COLO668 (cell line): ENCODE results near the gene SAMD8.

Experiments used
- DNase-seq: peaks from one replicate; lab custom pipeline; 2025; ENCODE audit not compliant: unreplicated experiment; lab: John Stamatoyannopoulos, UW

Gene SAMD8

GRCh38 chr10:75111365-75111906 is at the start of gene SAMD8:
SAMD8 (plus strand) TSS chr10:75111656; CDS start chr10:75150529, 38,873 bp downstream.
- peak; percentile 95 for DNase-seq

- no peak for DNase-seq
Measured at GRCh38 chr10:75061709-75062505, 49.5 kb upstream of the SAMD8 start.

GRCh38 chr10:75062506-75063299 is 48.8 kb upstream of the SAMD8 start:
- no peak for DNase-seq

- DNase-seq: no peak
Measured at GRCh38 chr10:75063461-75064230, 47.8 kb upstream of the SAMD8 start.

- DNase-seq: no peak
Measured at GRCh38 chr10:75065076-75065475, 46.4 kb upstream of the SAMD8 start.

GRCh38 chr10:75066271-75066670 is 45.2 kb upstream of the SAMD8 start:
- DNase-seq: no peak

GRCh38 chr10:75067272-75067671 is 44.2 kb upstream of the SAMD8 start:
- no peak for DNase-seq

GRCh38 chr10:75068523-75068922 is 42.9 kb upstream of the SAMD8 start:
- DNase-seq: no peak

GRCh38 chr10:75070476-75070875 is 41.0 kb upstream of the SAMD8 start:
- DNase-seq: no peak

- DNase-seq: peak; percentile 19
Measured at GRCh38 chr10:75070961-75071428, 40.5 kb upstream of the SAMD8 start.

GRCh38 chr10:75071756-75072155 is 39.7 kb upstream of the SAMD8 start:
- no peak for DNase-seq

GRCh38 chr10:75072727-75073126 is 38.7 kb upstream of the SAMD8 start:
- no peak for DNase-seq

GRCh38 chr10:75073442-75073841 is 38.0 kb upstream of the SAMD8 start:
- DNase-seq: no peak

GRCh38 chr10:75074711-75075445 is 36.6 kb upstream of the SAMD8 start:
- DNase-seq: no peak

- no peak for DNase-seq
Measured at GRCh38 chr10:75076348-75076747, 35.1 kb upstream of the SAMD8 start.

GRCh38 chr10:75079436-75080083 is 31.9 kb upstream of the SAMD8 start:
- no peak for DNase-seq

GRCh38 chr10:75080554-75080953 is 30.9 kb upstream of the SAMD8 start:
- DNase-seq: no peak

- DNase-seq: no peak
Measured at GRCh38 chr10:75081379-75081778, 30.1 kb upstream of the SAMD8 start.

GRCh38 chr10:75083972-75084833 is 27.3 kb upstream of the SAMD8 start:
- DNase-seq: no peak
